ENCODE results near the gene TUBG2.

Gene TUBG2

DNA sequence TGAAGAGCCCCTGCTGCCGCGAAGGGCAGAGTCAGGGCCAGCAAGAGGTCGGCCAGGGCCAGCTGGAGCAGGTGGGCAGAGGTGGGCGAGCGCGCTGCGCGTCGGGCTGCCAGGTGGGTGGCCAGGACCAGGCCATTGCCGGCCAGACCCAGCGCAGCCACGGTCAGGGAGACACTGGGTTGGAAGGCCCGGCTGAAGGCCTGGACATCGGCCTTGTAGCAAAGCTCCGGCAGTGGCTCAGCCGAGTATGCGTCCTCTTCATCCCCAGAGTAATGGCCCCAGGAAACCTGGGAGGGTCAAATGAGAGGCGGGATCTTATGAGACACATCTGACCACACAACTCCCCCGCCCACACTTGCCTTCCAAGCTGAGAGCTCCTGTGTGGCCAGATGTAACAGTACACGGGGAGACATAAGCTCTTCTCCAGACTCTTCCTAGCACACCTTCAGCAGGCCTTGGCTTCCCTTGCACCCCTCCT, 21.3 kb downstream of the TUBG2 start:
- DNase-seq: no peak
- no peak overlapping the region for H3K27ac Mint-ChIP-seq
- peak overlapping the region; percentile 87 to 93 for H3K4me3 Mint-ChIP-seq
- ATAC-seq: no peak
- H3K9me3 Mint-ChIP-seq: no peaks in the 10 kb centered on the region
- H3K27me3 Mint-ChIP-seq: peaks cover 71% of the 10 kb centered on the region
- peaks cover 82% of the 10 kb centered on the region for H3K4me1 Mint-ChIP-seq

DNA sequence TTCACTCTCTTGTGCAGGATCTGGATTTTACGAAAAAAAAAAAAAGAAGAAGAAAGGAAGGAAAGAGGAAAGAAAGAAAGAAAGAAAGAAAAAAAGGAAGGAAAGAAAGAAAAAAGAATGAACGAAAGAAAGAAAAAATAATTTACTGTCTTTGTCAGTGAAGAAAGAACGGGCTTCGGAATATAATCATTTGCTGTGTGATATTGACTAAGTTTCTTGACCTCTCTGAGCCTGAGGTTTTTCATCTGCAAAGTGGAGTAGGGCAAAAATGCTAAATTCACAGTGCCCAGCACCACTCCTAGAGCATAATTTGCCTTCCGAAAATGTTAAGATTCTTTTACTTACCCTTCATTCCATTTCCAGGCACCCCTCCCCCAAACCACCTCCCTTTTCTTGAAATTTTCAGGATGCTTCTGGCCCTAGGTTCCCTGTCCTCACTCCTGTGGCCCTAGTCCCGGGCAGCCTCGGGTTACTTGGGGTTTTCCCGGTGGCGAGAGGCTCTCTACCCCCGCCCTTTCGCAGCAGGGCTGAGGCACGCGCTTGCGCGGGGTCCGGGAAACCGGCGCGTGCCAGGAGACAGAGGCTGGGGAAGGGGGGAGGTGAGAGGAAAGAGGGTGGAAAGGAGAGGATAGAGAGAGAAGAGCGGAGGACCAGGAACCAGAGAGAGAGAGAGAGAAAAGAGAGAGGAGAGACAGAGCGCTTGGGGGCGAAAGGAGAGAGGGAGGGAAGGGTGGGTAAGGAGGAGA, 23.1 kb downstream of the TUBG2 start, which contains the start of gene CNTNAP1:
CNTNAP1 (plus strand) TSS at position 556 of the 746 bp plus-strand sequence. CDS start 299 bp downstream, outside the sequence.
- DNase-seq: no peak
- peaks cover 70% of the 10 kb centered on the region for H3K4me1 Mint-ChIP-seq
- no peaks in the 10 kb centered on the region for H3K9me3 Mint-ChIP-seq
- no peak within 1 kb of the TSS for H3K27ac Mint-ChIP-seq
- H3K4me3 Mint-ChIP-seq: peak within 1 kb of the TSS; percentile 75 to 85
- H3K27me3 Mint-ChIP-seq: peaks cover 59% of the 10 kb centered on the region
- no peak for ATAC-seq

DNA sequence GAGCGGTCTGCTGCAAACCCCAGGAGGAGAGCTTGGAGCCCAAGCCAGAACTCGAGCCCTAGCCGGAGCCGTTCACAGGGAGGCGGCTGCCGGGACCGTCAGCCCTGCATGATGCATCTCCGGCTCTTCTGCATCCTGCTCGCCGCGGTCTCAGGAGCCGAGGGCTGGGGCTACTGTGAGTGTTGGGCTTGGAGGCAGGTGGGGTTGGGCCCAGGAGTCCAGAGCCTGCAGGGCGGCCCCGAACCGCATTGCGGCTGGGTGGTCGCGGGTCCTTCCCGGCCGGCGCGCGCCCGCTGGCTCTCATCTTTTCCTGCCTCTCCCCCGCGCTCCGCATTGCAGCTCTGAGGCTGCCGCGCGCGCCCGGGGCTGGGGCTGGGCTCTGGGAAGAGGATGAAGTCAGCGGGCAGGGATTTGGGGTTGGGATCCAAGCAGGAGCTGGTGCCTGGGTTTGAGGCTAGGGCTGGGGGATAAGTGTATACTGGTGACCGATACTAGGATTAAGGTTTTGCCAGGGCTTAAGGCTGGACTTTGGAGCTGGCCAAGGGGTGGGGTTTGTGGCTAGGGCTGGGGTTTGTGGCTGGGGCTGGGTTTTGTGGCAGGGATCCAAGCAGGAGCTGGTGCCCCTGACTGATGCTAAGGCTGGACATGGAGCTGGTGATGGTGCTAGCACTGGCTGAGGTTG, 23.8 kb downstream of the TUBG2 start:
- H3K4me1 Mint-ChIP-seq: peaks cover 62% of the 10 kb centered on the region
- H3K4me3 Mint-ChIP-seq: peak overlapping the region; percentile 75 to 85
- ATAC-seq: peak; percentile 18
- peak in 1 of 2 donors; percentile 35 for DNase-seq
- peaks cover 59% of the 10 kb centered on the region for H3K27me3 Mint-ChIP-seq
- no peaks in the 10 kb centered on the region for H3K9me3 Mint-ChIP-seq
- H3K27ac Mint-ChIP-seq: no peak overlapping the region

DNA sequence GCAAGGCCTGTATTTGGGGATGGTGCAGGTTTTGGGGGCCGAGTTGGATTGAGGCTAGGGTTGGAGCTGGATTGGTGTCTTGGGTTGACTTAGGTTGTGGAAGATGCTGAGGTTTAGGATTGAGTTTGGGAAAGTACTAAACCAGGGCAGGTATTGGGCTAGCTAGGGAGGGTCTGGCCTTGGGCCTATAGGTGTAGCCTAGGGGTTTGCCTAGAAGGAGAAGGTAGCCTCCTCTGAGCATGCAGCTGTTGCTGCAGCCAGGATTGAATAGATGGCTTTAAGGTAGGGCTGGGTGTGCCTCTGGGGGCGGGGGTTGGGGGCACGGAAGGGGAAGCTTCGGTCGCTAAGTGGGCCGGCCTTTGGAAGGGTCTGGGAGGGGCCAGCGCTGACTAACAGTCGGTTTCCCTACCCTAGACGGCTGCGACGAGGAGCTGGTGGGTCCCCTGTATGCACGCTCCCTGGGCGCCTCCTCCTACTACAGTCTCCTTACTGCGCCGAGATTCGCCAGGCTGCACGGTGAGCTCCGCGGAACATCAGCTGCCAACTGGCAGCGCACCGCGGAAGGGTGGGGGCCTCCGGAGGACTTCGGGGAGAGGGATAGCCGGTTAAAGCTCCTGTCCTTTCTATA, 24.4 kb downstream of the TUBG2 start:
- no peak overlapping the region for H3K27ac Mint-ChIP-seq
- peaks cover 59% of the 10 kb centered on the region for H3K27me3 Mint-ChIP-seq
- H3K4me1 Mint-ChIP-seq: peaks cover 57% of the 10 kb centered on the region
- ATAC-seq: no peak
- no peaks in the 10 kb centered on the region for H3K9me3 Mint-ChIP-seq
- DNase-seq: no peak
- H3K4me3 Mint-ChIP-seq: peak overlapping the region; percentile 5 to 85

DNA sequence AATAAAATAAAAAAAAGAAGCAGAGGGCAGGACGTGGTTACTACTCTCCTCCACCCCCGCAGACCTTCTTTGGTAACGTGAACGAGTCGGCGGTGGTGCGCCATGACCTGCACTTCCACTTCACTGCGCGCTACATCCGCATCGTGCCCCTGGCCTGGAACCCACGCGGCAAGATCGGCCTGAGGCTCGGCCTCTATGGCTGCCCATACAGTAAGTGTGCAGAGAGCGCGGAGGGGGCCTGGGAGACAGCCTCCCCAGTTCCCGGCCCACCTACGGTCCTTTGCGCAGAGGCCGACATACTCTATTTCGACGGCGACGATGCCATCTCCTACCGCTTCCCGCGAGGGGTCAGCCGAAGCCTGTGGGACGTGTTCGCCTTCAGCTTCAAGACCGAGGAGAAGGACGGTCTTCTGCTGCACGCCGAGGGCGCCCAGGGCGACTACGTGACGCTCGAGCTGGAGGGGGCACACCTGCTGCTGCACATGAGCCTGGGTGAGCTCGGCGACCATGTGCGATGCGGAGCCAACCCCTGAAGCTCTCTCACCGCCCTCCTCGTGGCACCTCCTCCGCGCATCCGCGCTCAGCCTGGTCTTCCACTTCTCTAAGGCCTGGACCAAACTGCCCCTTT, 26.0 kb downstream of the TUBG2 start:
- no peak for DNase-seq
- Mint-ChIP-seq H3K4me1 (peaks cover 42% of the 10 kb centered on the region), H3K4me3 (no peak overlapping the region), H3K27me3 (peaks cover 54% of the 10 kb centered on the region), H3K27ac (no peak overlapping the region), H3K9me3 (no peaks in the 10 kb centered on the region)
- ATAC-seq: no peak

DNA sequence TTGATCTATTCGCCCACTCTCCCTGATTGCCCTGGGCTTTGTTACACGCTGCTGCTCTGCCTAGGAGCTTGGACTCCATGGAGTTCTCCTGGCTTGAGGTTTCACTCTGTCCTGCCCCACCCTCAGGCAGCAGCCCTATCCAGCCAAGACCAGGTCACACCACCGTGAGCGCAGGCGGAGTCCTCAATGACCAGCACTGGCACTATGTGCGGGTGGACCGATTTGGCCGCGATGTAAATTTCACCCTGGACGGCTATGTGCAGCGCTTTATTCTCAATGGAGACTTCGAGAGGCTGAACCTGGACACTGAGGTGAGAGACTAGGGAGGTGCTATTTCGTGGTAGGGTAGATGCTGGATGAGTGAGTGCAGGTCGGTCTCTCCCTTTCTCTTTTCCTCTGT, 26.7 kb downstream of the TUBG2 start:
- Mint-ChIP-seq H3K4me1 (peaks cover 34% of the 10 kb centered on the region), H3K4me3 (no peak overlapping the region), H3K27ac (no peak overlapping the region), H3K9me3 (no peaks in the 10 kb centered on the region), H3K27me3 (peaks cover 46% of the 10 kb centered on the region)
- DNase-seq (no peak), ATAC-seq (no peak)

DNA sequence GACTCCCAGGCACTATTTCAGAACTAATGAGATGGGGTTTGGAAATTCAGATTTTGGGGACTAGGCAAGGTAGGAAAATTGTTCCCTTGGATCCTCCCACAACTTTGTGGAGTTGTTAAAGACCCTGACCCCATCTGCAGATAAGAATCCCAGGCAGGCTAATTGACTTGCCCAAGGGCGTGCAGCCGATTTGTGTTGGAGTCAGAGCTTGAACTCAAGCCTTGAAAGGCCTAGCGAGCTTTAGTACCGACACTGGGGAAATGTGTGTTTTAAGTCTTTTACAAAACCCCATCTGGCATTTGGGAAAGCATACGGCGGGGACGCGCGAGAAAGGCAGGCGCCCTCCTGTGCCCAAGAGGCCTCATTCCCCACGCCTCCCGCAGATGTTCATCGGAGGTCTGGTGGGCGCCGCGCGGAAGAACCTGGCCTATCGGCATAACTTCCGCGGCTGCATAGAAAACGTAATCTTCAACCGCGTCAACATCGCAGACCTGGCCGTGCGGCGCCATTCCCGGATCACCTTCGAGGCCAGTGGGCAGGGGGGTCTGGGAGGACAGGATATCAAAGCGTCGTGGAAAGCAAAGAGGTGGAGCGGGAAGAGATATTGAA, 27.5 kb downstream of the TUBG2 start:
- ATAC-seq (no peak), DNase-seq (no peak)
- Mint-ChIP-seq H3K4me1 (peaks cover 26% of the 10 kb centered on the region), H3K9me3 (no peaks in the 10 kb centered on the region), H3K27ac (no peak overlapping the region), H3K27me3 (peaks cover 38% of the 10 kb centered on the region), H3K4me3 (no peak overlapping the region)

DNA sequence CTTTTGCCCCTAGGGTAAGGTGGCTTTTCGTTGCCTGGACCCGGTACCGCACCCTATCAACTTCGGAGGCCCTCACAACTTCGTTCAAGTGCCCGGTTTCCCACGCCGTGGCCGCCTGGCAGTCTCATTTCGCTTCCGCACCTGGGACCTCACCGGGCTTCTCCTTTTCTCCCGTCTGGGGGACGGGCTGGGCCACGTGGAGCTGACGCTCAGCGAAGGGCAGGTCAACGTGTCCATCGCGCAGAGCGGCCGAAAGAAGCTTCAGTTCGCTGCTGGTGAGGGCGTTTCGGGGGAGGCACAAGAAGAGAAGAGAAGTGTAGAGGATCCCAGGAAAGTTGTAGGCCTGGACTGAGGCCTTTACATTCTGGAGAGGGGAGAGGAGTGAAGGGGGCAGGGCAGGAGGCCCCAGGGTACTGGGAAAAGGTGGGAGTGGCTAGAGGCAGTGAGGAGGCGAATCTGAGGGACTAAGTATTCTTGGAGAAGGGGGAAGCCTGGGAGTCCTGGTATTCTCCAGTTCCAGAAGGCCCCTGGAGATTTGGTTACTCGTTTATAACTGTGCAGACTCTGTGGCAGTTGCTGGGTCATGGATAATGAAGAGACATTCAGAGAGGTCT, 28.7 kb downstream of the TUBG2 start:
- H3K9me3 Mint-ChIP-seq: no peaks in the 10 kb centered on the region
- no peak for DNase-seq
- H3K4me3 Mint-ChIP-seq: no peak overlapping the region
- H3K4me1 Mint-ChIP-seq: peaks cover 14% of the 10 kb centered on the region
- H3K27me3 Mint-ChIP-seq: peaks cover 26% of the 10 kb centered on the region
- no peak for ATAC-seq
- peak overlapping the region in 1 of 2 donors; percentile 61 for H3K27ac Mint-ChIP-seq

DNA sequence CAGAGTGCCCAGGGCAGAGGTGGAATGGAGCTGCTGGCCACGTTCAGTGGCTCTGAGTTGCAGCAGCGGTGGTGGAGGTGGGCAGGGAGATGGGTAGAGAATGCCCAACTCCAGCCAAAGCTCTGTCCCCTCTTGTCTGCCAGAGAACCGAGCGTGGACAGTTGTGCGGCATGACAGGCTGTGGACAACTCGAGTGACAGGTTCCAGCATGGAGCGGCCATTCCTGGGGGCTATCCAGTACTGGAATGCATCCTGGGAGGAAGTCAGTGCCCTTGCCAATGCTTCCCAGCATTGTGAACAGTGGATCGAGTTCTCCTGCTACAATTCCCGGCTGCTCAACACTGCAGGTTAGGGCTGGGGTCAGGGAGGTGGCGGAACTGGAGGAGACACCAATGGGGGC, 31.5 kb downstream of the TUBG2 start:
- no peaks in the 10 kb centered on the region for H3K27me3 Mint-ChIP-seq
- H3K9me3 Mint-ChIP-seq: no peaks in the 10 kb centered on the region
- H3K4me1 Mint-ChIP-seq: no peaks in the 10 kb centered on the region
- ATAC-seq: no peak
- no peak overlapping the region for H3K27ac Mint-ChIP-seq
- no peak for DNase-seq
- H3K4me3 Mint-ChIP-seq: no peak overlapping the region

DNA sequence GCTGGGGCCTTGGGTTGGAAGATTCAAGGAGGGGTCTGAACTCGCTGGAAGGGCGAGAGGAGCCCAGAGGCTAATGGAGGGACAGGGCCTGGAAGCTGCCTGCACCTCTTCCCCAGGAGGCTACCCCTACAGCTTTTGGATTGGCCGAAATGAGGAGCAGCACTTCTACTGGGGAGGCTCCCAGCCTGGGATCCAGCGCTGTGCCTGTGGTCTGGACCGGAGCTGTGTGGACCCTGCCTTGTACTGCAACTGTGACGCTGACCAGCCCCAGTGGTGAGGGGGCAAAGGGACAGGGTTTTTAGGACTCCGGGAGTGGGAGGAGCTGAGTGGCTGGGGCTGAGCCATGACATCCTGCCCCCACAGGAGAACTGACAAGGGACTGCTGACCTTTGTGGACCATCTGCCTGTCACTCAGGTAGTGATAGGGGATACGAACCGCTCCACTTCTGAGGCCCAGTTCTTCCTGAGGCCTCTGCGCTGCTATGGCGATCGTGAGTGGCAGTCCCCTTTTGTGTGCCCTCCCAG, 32.0 kb downstream of the TUBG2 start:
- Mint-ChIP-seq H3K27me3 (no peaks in the 10 kb centered on the region), H3K4me3 (no peak overlapping the region), H3K4me1 (no peaks in the 10 kb centered on the region), H3K27ac (peak overlapping the region in 1 of 2 donors; percentile 39), H3K9me3 (no peaks in the 10 kb centered on the region)
- DNase-seq: no peak
- ATAC-seq: no peak

DNA sequence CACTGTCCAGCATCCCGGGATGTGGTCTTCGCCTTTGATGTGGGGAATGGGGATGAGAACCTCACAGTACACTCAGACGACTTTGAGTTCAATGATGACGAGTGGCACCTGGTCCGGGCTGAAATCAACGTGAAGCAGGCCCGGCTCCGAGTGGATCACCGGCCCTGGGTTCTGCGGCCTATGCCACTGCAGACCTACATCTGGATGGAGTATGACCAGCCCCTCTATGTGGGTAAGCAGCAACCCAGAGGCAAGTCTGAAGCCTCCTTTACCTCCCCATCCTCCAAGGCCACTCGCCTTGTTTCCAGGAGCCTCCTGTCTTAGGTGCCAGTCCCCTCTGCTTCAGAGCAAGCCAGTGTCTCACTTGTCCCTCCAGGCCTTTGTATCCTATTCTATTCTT, 33.4 kb downstream of the TUBG2 start:
- Mint-ChIP-seq H3K9me3 (no peaks in the 10 kb centered on the region), H3K27ac (no peak overlapping the region), H3K27me3 (no peaks in the 10 kb centered on the region), H3K4me1 (no peaks in the 10 kb centered on the region), H3K4me3 (no peak overlapping the region)
- DNase-seq (no peak), ATAC-seq (no peak)

DNA sequence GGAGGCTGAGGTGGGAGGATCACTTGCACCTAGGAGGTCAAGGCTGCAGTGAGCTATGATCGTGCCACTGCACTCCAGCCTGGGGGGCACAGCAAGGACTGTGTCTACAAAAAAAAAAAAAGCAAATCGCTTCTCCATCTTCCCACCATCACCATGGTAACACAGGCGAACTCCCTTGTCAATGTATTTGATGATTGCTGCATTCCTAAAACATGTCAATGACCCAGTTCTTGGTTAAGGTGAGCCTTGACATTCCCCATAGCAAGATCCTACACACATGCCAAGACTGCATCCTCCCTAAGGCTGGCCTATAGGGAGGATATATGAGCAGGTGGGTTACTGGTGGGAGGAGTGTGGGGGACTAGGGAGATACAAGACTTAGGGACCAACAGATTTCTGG, 35.4 kb downstream of the TUBG2 start:
- Mint-ChIP-seq H3K27me3 (no peaks in the 10 kb centered on the region), H3K9me3 (no peaks in the 10 kb centered on the region), H3K4me1 (no peaks in the 10 kb centered on the region), H3K4me3 (no peak overlapping the region), H3K27ac (no peak overlapping the region)
- ATAC-seq (no peak), DNase-seq (no peak)

DNA sequence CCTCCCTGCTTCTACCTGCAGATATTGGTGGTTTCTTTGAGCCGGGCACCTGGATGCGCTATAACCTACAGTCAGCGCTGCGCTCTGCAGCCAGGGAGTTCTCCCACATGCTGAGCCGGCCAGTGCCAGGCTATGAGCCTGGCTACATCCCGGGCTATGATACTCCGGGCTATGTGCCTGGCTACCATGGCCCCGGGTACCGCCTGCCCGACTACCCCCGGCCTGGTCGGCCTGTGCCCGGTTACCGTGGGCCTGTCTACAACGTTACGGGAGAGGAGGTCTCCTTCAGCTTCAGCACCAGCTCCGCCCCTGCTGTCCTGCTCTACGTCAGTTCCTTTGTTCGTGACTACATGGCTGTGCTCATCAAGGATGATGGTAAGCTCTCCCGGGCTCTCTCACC, 36.4 kb downstream of the TUBG2 start:
- no peak for DNase-seq
- no peaks in the 10 kb centered on the region for H3K9me3 Mint-ChIP-seq

DNA sequence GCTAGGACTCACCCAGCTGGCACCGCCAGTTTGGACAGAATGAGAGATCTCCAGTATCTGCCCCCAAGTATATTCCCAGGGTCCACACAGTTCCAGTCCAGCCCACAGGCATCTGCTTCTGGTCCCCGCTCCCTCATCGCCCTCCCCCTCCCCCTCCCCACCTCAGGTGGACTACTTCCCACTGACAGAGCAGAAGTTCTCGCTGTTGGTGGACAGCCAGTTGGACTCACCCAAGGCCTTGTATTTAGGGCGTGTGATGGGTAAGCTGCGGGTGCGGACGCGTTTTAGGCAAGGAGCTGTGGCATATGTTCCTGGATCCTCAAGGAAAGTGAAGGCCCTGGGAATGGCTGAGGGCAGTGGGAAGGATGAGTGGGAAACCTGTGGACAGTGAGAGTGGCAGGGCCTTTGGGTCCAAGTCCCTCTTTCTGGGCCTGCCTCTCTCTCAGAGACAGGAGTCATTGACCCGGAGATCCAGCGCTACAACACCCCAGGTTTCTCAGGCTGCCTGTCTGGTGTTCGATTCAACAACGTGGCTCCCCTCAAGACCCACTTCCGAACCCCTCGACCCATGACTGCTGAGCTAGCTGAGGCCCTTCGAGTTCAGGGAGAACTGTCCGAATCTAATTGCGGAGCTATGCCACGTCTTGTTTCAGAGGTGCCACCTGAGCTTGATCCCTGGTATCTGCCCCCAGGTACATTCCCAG, 38.2 kb downstream of the TUBG2 start:
- no peaks in the 10 kb centered on the region for H3K4me1 Mint-ChIP-seq
- H3K27me3 Mint-ChIP-seq: no peaks in the 10 kb centered on the region
- no peaks in the 10 kb centered on the region for H3K9me3 Mint-ChIP-seq
- no peak for DNase-seq
- ATAC-seq: no peak
- H3K4me3 Mint-ChIP-seq: no peak overlapping the region
- no peak overlapping the region for H3K27ac Mint-ChIP-seq

More for the DNA sequence above, 36.4 kb downstream of the TUBG2 start:
- H3K27me3 Mint-ChIP-seq: no peaks in the 10 kb centered on the region
- H3K27ac Mint-ChIP-seq: no peak overlapping the region
- no peak overlapping the region for H3K4me3 Mint-ChIP-seq
- ATAC-seq: no peak
- no peaks in the 10 kb centered on the region for H3K4me1 Mint-ChIP-seq

Measured in stimulated activated naive CD8-positive, alpha-beta T cell treated with anti-CD3 and anti-CD28 coated beads, Interleukin-15, amount 100 ng/mL, for 72 hours (primary cell).